Measurements from ENCODE around the gene ZDHHC13.

- TF ChIP-seq CTCF (IDR thresholded peaks at IDR 0.05), result no peak
- no peak for TF ChIP-seq POLR2A (IDR thresholded peaks at IDR 0.05)
These were observed 9.8 kb upstream of the ZDHHC13 start for GRCh38 chr11:19107125-19107524.

All from thyroid gland (tissue), 4 donors.